Uterus (tissue), 4 donors: ENCODE data around the gene ASIC1. TPM values are rescaled to one million over a fixed set of nuclear protein-coding genes. Genes with fewer than 3 reads are reported as not detected.

Experiments used
- DNase-seq, 2 donors: peaks; one replicate each; pipeline ENCODE4 v3.0.0-alpha.2; 2019 to 2020
- H3K27ac ChIP-seq, 2 donors: fragments of 200-600 bp; sonication (generic); 1 replicate in 1 of 2; 2 replicates in 1 of 2; pipeline ENCODE4 v1.5.1; 2016 to 2018
- H3K27me3 ChIP-seq, 2 donors: fragments of 200-600 bp; sonication (generic); one replicate each; pipeline ENCODE4 v1.5.1; 2018 to 2019; ENCODE audit warnings: control low read depth in 1 of 2
- H3K36me3 ChIP-seq, 2 donors: fragments of 200-600 bp; sonication (generic); one replicate each; pipeline ENCODE4 v1.5.1; 2019; ENCODE audit warnings: control low read depth in 1 of 2
- H3K4me1 ChIP-seq, 2 donors: fragments of 200-600 bp; sonication (generic); one replicate each; pipeline ENCODE4 v1.5.1; 2018 to 2019; ENCODE audit warnings: control low read depth in 1 of 2
- H3K4me3 ChIP-seq, 2 donors: fragments of 200-600 bp; sonication (generic); 1 replicate in 1 of 2; 2 replicates in 1 of 2; pipeline ENCODE4 v1.5.1; 2018 to 2019; ENCODE audit warnings: mild to moderate bottlenecking in 1 of 2
- H3K9me3 ChIP-seq, 2 donors: fragments of 200-600 bp; sonication (generic); one replicate each; pipeline ENCODE4 v1.5.1; 2019; ENCODE audit warnings: control low read depth in 1 of 2
- CTCF ChIP-seq, 4 experiments: fragments of 200-600 bp in 2 of 4; fragments of 450-650 bp in 2 of 4; sonication (generic) in 2 of 4; IDR thresholded peaks; one replicate each; pipeline ENCODE4 v1.5.1; 2016 to 2019; ENCODE audit warnings: antibody characterized with exemption in 4 of 4, mild to moderate bottlenecking in 2 of 4, moderate library complexity in 1 of 4
- POLR2A ChIP-seq, 2 donors: fragments of 450-650 bp; IDR thresholded peaks; one replicate each; pipeline ENCODE4 v1.6.1; 2016; ENCODE audit warnings: antibody characterized with exemption in 2 of 2, mild to moderate bottlenecking in 1 of 2, moderate library complexity in 1 of 2
- intact Hi-C: fragments of 100-400 bp; cut with DNase I; formaldehyde crosslinking; loops from one replicate; pipeline ENCODE4 v1.15.1; 2023; ENCODE audit warnings: low total_unique reads
- total RNA-seq, 4 donors: library from RNA; depleted of rRNA in 3 of 4; stranded (reverse); fragments of >200 nt in 3 of 4; gene quantifications; one replicate each; pipeline versions ENCODE4 v1.1.0 to v1.2.4, GENCODE V29; 2014 to 2023
- donor health status: DM: yes; HTN: yes; CAD: no.

The ASIC1 gene
- total RNA-seq, 4 donors from 2014 or later: 3.5 to 5.6 TPM; not detected in 2

- H3K4me1 ChIP-seq: no peaks in the 10 kb centered on the region
- TF ChIP-seq POLR2A (IDR thresholded peaks at IDR 0.05): no peak
- TF ChIP-seq CTCF (IDR thresholded peaks at IDR 0.05): no peak
- no peaks in the 10 kb centered on the region for H3K36me3 ChIP-seq
- no peaks in the 10 kb centered on the region for H3K27me3 ChIP-seq
- no peak for DNase-seq
- no peaks in the 10 kb centered on the region for H3K9me3 ChIP-seq
- intact Hi-C loops: no loop called here
- H3K27ac ChIP-seq: no peak overlapping the region
- no peak overlapping the region for H3K4me3 ChIP-seq
These were observed 16.1 kb upstream of the ASIC1 start for GRCh38 chr12:50041062-50041860.

- Histone ChIP-seq H3K4me1 (no peaks in the 10 kb centered on the region), H3K27me3 (no peaks in the 10 kb centered on the region), H3K36me3 (no peaks in the 10 kb centered on the region), H3K4me3 (no peak overlapping the region), H3K9me3 (no peaks in the 10 kb centered on the region), H3K27ac (no peak overlapping the region)
- no peak for DNase-seq
- intact Hi-C loops: no loop called here
- no peak for TF ChIP-seq POLR2A (IDR thresholded peaks at IDR 0.05)
- TF ChIP-seq CTCF (IDR thresholded peaks at IDR 0.05): no peak
These were observed 15.4 kb upstream of the ASIC1 start for GRCh38 chr12:50041962-50042361.

- no peaks in the 10 kb centered on the region for H3K36me3 ChIP-seq
- no peaks in the 10 kb centered on the region for H3K9me3 ChIP-seq
- no peaks in the 10 kb centered on the region for H3K4me1 ChIP-seq
- H3K27ac ChIP-seq: no peak overlapping the region
- intact Hi-C loops: no loop called here
- no peaks in the 10 kb centered on the region for H3K27me3 ChIP-seq
- DNase-seq: no peak
- H3K4me3 ChIP-seq: no peak overlapping the region
- no peak for TF ChIP-seq POLR2A (IDR thresholded peaks at IDR 0.05)
- TF ChIP-seq CTCF (IDR thresholded peaks at IDR 0.05): no peak
These were observed 14.7 kb upstream of the ASIC1 start for GRCh38 chr12:50042693-50043092.

- Histone ChIP-seq H3K9me3 (no peaks in the 10 kb centered on the region), H3K27me3 (no peaks in the 10 kb centered on the region), H3K4me3 (no peak overlapping the region), H3K4me1 (no peaks in the 10 kb centered on the region), H3K36me3 (no peaks in the 10 kb centered on the region), H3K27ac (no peak overlapping the region)
- DNase-seq: no peak
- intact Hi-C loops: no loop called here
- TF ChIP-seq CTCF (IDR thresholded peaks at IDR 0.05): no peak
- TF ChIP-seq POLR2A (IDR thresholded peaks at IDR 0.05): no peak
These were observed 14.1 kb upstream of the ASIC1 start for GRCh38 chr12:50043308-50043707.

GRCh38 chr12:50043854-50044253, 13.5 kb upstream of the ASIC1 start:
- TF ChIP-seq POLR2A (IDR thresholded peaks at IDR 0.05) (no peak), CTCF (IDR thresholded peaks at IDR 0.05) (no peak)
- intact Hi-C loops: no loop called here
- Histone ChIP-seq H3K9me3 (no peaks in the 10 kb centered on the region), H3K4me3 (no peak overlapping the region), H3K36me3 (no peaks in the 10 kb centered on the region), H3K27me3 (no peaks in the 10 kb centered on the region), H3K4me1 (no peaks in the 10 kb centered on the region), H3K27ac (no peak overlapping the region)
- DNase-seq: no peak
